Measurements from ENCODE around the gene FAT1.

FAT1 gene

GRCh38 chr4:186689476-186689875 lies 34.2 kb downstream of the FAT1 start:
- TF ChIP-seq CTCF (IDR thresholded peaks at IDR 0.05; ENCODE audit: low read depth, low read length), result no peak
- no peak overlapping the region for H3K4me3 ChIP-seq (ENCODE audit: low read depth, low read length)

DNA sequence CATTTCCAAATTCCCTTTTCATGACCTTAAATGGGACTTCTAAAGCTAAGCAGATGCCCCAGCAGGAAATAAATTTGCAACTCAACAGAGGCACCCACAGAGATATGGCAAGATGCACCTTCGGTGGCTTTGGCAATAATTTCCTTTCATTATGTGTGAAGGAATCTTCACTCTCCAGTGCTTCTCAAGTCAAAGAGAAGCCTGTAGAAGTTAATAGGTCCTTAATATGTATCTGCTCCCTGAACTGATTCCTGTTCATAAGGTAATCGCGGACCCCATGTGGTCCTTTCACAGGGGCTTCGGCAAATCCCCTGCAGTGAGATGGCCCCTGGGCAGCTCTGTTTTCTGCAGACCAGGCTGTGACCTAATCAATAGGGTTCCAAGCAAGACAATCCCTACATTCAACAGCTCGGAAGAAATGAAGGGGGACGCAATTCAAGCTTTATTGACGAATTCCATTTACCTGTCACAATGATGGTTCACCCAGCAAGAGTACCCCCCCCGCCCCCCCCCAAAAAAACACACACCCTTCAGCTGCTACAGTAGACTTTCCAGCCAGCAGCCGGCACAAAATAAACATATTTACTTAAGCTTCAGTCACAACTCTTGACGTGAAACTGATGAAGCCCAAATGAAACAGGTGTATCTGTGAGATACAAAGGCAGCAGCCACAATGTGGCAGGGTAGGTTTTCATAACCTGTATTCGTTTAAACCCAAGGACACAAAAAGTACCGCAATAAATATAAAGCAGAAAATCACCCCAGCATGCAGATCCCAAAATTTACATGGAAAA lies 35.3 kb downstream of the FAT1 start:
- no peak for TF ChIP-seq CTCF (IDR thresholded peaks at IDR 0.05; ENCODE audit: low read depth, low read length)
- H3K4me3 ChIP-seq (ENCODE audit: low read depth, low read length), result no peak overlapping the region

DNA sequence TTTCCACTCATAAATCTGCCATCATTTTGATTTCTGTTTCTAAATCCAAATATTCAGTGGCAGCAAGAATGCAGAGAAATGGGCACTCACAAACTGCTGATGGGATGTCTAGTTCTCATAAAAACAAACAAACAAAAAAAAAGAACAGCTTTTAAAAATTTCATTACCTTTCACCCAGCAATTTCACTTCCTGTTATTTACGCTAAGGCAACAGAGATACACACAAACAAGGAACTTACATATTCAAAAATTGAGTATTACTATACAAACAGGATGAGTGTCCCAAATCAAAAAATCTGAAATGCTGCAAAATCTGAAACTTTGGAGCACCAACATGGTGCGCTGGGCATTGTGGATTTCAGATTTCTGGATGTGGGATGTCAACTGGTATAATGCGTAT lies 36.4 kb downstream of the FAT1 start:
- no peak overlapping the region for H3K4me3 ChIP-seq (ENCODE audit: low read depth, low read length)

DNA sequence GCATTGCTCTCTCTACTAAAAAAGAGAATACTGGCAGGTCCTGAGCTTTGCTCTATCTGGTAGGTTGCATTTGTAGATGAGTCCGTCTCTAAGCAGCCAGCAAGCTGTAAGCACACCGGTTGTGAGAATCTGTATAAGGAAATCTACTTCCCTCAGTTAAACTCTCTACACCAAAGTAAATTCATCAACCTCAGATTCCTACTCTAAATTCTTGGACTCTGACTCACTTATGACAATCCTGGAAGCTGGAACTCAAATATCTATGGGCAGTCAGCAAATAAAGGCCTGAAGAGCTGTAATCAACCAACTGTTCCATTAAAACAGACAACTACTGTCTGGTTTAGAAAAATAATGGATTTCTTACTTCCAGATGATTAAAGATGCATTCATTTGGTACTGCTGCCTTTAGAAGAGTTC lies 37.9 kb downstream of the FAT1 start:
- H3K4me3 ChIP-seq (ENCODE audit: low read depth, low read length), result no peak overlapping the region
- TF ChIP-seq CTCF (IDR thresholded peaks at IDR 0.05; ENCODE audit: low read depth, low read length), result no peak

More for the DNA sequence above, 36.4 kb downstream of the FAT1 start:
- no peak for TF ChIP-seq CTCF (IDR thresholded peaks at IDR 0.05; ENCODE audit: low read depth, low read length)

DNA sequence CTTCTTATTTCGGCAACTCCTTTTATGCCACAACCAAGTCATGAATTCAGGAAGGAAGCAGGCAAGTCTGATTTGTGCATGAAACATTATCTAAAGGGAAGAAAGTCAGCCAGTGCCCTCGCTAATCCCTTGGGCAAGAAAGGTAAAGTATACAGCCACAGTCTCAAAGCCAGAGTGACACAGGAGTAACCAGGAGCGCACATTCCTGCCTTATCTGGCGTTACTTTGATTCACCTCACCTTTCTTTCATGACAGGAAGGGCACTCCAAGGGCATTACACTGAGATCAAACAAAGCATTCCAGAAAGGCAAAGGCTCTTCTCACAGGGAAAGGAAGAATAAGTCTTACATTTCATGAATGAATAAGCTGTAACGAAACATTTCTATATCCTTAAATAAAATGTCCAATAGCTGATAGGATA lies 38.8 kb downstream of the FAT1 start:
- no peak overlapping the region for H3K4me3 ChIP-seq (ENCODE audit: low read depth, low read length)
- TF ChIP-seq CTCF (IDR thresholded peaks at IDR 0.05; ENCODE audit: low read depth, low read length), result no peak

DNA sequence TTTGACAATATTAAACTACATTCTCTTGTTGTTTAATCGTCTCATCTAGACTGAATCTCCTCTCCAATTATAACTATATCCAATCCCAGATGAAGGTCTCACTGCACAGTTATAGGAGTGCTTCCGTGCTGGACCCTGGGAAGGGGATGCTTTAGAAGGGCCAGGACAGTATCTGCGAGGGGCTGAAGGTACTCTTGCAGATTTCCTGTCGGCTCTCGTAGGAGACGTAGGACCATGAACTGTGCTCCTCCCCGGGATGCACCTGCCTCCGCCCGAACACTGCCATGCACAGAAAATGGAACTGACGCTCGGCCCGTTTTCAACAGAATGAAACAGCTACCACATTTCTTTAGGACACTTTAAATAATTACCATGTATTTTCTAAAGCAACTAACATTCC lies 39.4 kb downstream of the FAT1 start:
- no peak overlapping the region for H3K4me3 ChIP-seq (ENCODE audit: low read depth, low read length)

More for the DNA sequence above, 39.4 kb downstream of the FAT1 start:
- TF ChIP-seq CTCF (IDR thresholded peaks at IDR 0.05; ENCODE audit: low read depth, low read length), result no peak

All from WI38 (cell line).